MCF 10A (cell line): ENCODE data around the gene SIX2. TPM values are rescaled to one million over a fixed set of nuclear protein-coding genes. Genes with fewer than 3 reads are reported as not detected.

ENCODE experiments used
- BruUV-seq: library from RNA; stranded (reverse); fragments of 400-500 nt; replicated peaks from 2 replicates; lab custom pipeline; 2021; lab: Mats Ljungman, UMichigan
- CTCF ChIA-PET: fragments of 300-600 bp; sonication (Branson Sonifier 250); formaldehyde crosslinking; extraction: SDS; loops from one replicate; lab custom pipeline; 2021; ENCODE audit warnings: antibody characterized with exemption, inconsistent platforms; lab: Yijun Ruan, JAX
- POLR2A ChIA-PET: fragments of 300-600, 350-650 bp; sonication (Branson Sonifier 250); formaldehyde crosslinking; extraction: SDS; loops from one replicate; lab custom pipeline; 2020; ENCODE audit warnings: antibody characterized with exemption, inconsistent platforms; lab: Yijun Ruan, JAX
- DNase-seq: peaks from one replicate; pipeline ENCODE4 v3.0.0-alpha.2; 2018; ENCODE audit not compliant: unreplicated experiment
- H3K27ac Mint-ChIP-seq: one replicate; pipeline ENCODE4 v1.8.0; 2022; ENCODE audit warnings: mild to moderate bottlenecking, low read depth, mixed read lengths; ENCODE audit not compliant: unreplicated experiment
- H3K27me3 Mint-ChIP-seq: one replicate; pipeline ENCODE4 v1.8.0; 2022; ENCODE audit warnings: mixed read lengths; ENCODE audit not compliant: insufficient read depth, unreplicated experiment
- H3K36me3 Mint-ChIP-seq: one replicate; pipeline ENCODE4 v1.8.0; 2022; ENCODE audit warnings: mild to moderate bottlenecking, moderate library complexity, mixed read lengths; ENCODE audit not compliant: insufficient read depth, unreplicated experiment
- H3K4me1 Mint-ChIP-seq: one replicate; pipeline ENCODE4 v1.8.0; 2022; ENCODE audit warnings: mixed read lengths; ENCODE audit not compliant: insufficient read depth, unreplicated experiment
- H3K4me3 Mint-ChIP-seq: one replicate; pipeline ENCODE4 v1.8.0; 2022; ENCODE audit warnings: mild to moderate bottlenecking, moderate library complexity, mixed read lengths; ENCODE audit not compliant: unreplicated experiment
- H3K9me3 Mint-ChIP-seq: one replicate; pipeline ENCODE4 v1.8.0; 2022; ENCODE audit warnings: mixed read lengths; ENCODE audit not compliant: unreplicated experiment
- intact Hi-C: fragments of 100-400 bp; cut with micrococcal nuclease; formaldehyde crosslinking; loops from 2 replicates; pipeline ENCODE4 v1.14.1; 2022
- total RNA-seq: library from RNA; stranded (reverse); gene quantifications from 2 replicates; pipeline ENCODE4 v1.2.3, GENCODE V29; 2022
- TF ChIP-seq, protein P1 (sequence below): fragments of 200-600 bp; IDR thresholded peaks from one replicate; pipeline ENCODE4 v1.8.0; 2022; ENCODE audit warnings: antibody characterized with exemption, mild to moderate bottlenecking; ENCODE audit not compliant: unreplicated experiment

SIX2 gene
- total RNA-seq, 1 experiment from 2014 or later, result 1.2 TPM

DNA sequence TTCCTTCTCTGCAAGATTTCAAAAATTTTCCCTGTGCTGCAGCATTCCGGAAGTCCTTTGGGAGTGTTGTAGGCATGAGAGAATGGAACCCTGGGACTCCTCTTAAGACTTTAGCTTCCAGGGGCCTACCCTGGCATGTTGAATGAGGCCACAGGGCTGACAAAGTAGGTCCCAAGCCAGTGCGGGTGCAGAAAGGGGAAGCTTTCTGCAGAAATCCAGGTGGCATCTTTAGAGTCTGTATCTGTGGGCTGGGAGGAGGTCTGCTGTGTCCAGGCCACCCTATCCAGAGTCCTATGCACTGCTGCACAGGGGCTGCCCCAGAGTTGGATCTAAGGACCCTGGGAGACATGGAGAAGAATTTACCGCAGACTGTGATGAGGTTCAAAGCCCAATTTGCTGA is 1.9 kb upstream of the SIX2 start:
- Mint-ChIP-seq H3K9me3 (no peaks in the 10 kb centered on the region), H3K36me3 (peaks cover 16% of the 10 kb centered on the region), H3K4me3 (peak overlapping the region; percentile 89), H3K27me3 (no peaks in the 10 kb centered on the region), H3K27ac (no peak overlapping the region), H3K4me1 (peaks cover 7% of the 10 kb centered on the region)
- POLR2A ChIA-PET, result interaction anchor here (0.6 to 1.0 kb wide), 2 partner anchors 159 to 172 kb away, joined by 3 read pairs; no protein-coding TSS in a partner anchor
- DNase-seq, result no peak
- CTCF ChIA-PET, result interaction anchor here (0.5 to 1.3 kb wide), 3 partner anchors 28 to 1072 kb away, joined by 4 to 5 read pairs (median 4); no protein-coding TSS in a partner anchor
- intact Hi-C loops, result no loop called here
- TF ChIP-seq, protein P1, sequence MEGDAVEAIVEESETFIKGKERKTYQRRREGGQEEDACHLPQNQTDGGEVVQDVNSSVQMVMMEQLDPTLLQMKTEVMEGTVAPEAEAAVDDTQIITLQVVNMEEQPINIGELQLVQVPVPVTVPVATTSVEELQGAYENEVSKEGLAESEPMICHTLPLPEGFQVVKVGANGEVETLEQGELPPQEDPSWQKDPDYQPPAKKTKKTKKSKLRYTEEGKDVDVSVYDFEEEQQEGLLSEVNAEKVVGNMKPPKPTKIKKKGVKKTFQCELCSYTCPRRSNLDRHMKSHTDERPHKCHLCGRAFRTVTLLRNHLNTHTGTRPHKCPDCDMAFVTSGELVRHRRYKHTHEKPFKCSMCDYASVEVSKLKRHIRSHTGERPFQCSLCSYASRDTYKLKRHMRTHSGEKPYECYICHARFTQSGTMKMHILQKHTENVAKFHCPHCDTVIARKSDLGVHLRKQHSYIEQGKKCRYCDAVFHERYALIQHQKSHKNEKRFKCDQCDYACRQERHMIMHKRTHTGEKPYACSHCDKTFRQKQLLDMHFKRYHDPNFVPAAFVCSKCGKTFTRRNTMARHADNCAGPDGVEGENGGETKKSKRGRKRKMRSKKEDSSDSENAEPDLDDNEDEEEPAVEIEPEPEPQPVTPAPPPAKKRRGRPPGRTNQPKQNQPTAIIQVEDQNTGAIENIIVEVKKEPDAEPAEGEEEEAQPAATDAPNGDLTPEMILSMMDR, result no peak
- no TSS peak for BruUV-seq

DNA sequence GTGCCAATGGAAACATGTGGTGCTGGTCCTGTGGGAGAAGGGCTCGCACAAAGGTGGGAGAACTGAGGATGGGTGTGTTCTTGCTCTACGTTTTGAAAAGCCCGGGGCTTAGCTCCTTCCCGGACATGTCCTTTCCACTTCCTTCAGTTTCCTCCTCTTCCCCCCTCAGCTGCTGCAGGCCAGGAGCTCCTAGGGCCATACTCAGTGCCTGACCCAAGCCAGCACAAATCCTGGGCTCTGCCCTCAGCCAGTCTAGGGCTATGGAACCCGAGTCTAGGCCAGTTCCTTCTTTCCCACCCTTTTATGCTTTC is 1.4 kb upstream of the SIX2 start:
- Mint-ChIP-seq H3K4me1 (peaks cover 7% of the 10 kb centered on the region), H3K27me3 (no peaks in the 10 kb centered on the region), H3K9me3 (no peaks in the 10 kb centered on the region), H3K4me3 (peak overlapping the region; percentile 89), H3K36me3 (peaks cover 12% of the 10 kb centered on the region), H3K27ac (peak overlapping the region; percentile 40)
- DNase-seq, result no peak
- ChIA-PET POLR2A (interaction anchor here (0.6 to 1.0 kb wide), 4 partner anchors 159 to 560 kb away, joined by 3 to 4 read pairs (median 3); no protein-coding TSS in a partner anchor), CTCF (interaction anchor here (0.6 kb wide), 2 partner anchors 296 to 460 kb away, joined by 3 read pairs; no protein-coding TSS in a partner anchor)
- no TSS peak for BruUV-seq
- intact Hi-C loops, result no loop called here
- TF ChIP-seq, protein P1, result no peak

DNA sequence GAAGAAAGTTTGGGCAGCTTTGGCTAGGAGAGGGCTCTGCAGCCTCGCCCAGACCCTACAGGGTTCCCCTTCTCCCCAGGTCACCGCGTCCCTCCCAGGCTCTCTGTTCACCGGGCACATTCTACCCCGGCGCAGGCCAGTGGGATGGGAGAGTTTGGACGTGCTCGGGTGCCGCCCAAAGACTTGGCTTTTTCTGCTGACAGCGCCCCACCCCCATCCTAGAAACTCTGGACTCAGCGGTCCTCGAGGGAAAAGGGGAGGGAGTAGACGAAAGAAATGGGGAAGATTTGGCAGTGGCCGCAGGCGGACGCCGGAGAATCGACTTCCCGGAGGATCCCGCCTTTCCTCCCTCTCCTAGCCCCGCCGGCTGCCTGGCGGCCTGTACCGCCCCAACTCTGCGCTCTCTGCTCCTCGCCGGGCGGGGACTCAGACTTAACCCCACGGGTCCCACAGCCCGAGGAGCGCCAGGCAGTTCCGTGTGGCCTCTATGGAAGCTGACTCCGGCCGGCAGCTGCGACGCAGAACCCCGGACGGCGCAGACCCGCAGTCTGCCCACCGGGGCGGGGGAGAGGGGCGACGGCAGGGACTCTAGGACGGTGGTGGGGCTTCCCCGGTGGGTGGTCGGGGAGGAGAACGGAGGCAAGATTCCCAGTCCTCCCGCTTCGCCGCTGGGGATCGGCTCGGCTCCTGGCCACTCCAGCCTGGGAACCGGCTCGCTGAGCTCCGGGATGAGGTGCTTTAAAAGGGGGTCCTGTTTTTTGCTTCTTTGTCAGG is 863 bp upstream of the SIX2 start:
- intact Hi-C loops, result loop anchor here (5.0 kb wide), 1 partner anchor 157 kb away; no protein-coding TSS in a partner anchor
- DNase-seq, result peak; percentile 80
- BruUV-seq, result no TSS peak
- no peaks in the 10 kb centered on the region for H3K27me3 Mint-ChIP-seq
- H3K36me3 Mint-ChIP-seq, result peaks cover 6% of the 10 kb centered on the region
- H3K4me3 Mint-ChIP-seq, result peak overlapping the region; percentile 89
- peak overlapping the region; percentile 40 for H3K27ac Mint-ChIP-seq
- ChIA-PET POLR2A (interaction anchor here (0.5 to 1.3 kb wide), 7 partner anchors 17 to 601 kb away, joined by 3 to 11 read pairs (median 4); partner anchors contain the start of gene SRBD1), CTCF (interaction anchor here (0.6 kb wide), 2 partner anchors 297 to 461 kb away, joined by 3 read pairs; no protein-coding TSS in a partner anchor)
- H3K9me3 Mint-ChIP-seq, result no peaks in the 10 kb centered on the region
- TF ChIP-seq, protein P1, result no peak
- H3K4me1 Mint-ChIP-seq, result peaks cover 7% of the 10 kb centered on the region
